ENCODE measurements around the gene HSPG2.

GRCh38 chr1:21950734-21951133, 13.6 kb upstream of the HSPG2 start:
- TF ChIP-seq CTCF (IDR thresholded peaks at IDR 0.05; ENCODE audit: poor library complexity) (no peak), EZH2phosphoT487 (IDR thresholded peaks at IDR 0.05; ENCODE audit: low read depth, severe bottlenecking, unreplicated experiment) (no peak), EZH2 (IDR thresholded peaks at IDR 0.05; ENCODE audit: borderline replicate concordance) (no peak)
